Activated B cell treated with CpG ODN at 0.5 μM for 24 hours (primary cell): ENCODE results near the gene ACE. TPM values are rescaled to one million over a fixed set of nuclear protein-coding genes. Genes with fewer than 3 reads are reported as not detected.

ENCODE experiments used
- ATAC-seq: fragments of 200-7000 bp; cut with Tn5 transposase; one replicate; pipeline ENCODE4 v1.10.0; 2021; ENCODE audit warnings: low read depth, mild to moderate bottlenecking, moderate library complexity
- CTCF ChIA-PET: fragments of 350-600 bp; sonication (Branson Sonifier 250); formaldehyde crosslinking; loops from one replicate; lab custom pipeline; 2021; ENCODE audit warnings: antibody characterized with exemption; lab: Charles Lee
- POLR2A ChIA-PET: fragments of 350-600 bp; sonication (Branson Sonifier 250); formaldehyde crosslinking; loops from one replicate; lab custom pipeline; 2021; ENCODE audit warnings: antibody characterized with exemption; lab: Charles Lee
- DNase-seq: peaks from one replicate; pipeline ENCODE4 v3.0.0; 2022
- H3K27ac Mint-ChIP-seq: one replicate; pipeline ENCODE4 v1.8.0; 2020; ENCODE audit warnings: mixed read lengths
- H3K27me3 Mint-ChIP-seq: one replicate; pipeline ENCODE4 v1.8.0; 2021; ENCODE audit warnings: mixed read lengths
- H3K36me3 Mint-ChIP-seq: one replicate; pipeline ENCODE4 v1.8.0; 2021; ENCODE audit warnings: low read depth, mixed read lengths
- H3K4me1 Mint-ChIP-seq: one replicate; pipeline ENCODE4 v1.8.0; 2021; ENCODE audit warnings: mixed read lengths
- H3K4me3 Mint-ChIP-seq: one replicate; pipeline ENCODE4 v1.8.0; 2020; ENCODE audit warnings: mild to moderate bottlenecking, mixed read lengths
- H3K9me3 Mint-ChIP-seq: one replicate; pipeline ENCODE4 v1.8.0; 2020; ENCODE audit warnings: mixed read lengths
- intact Hi-C: fragments of 100-400 bp; cut with micrococcal nuclease; formaldehyde crosslinking; loops from one replicate; pipeline ENCODE4 v1.15.1; 2024
- total RNA-seq: library from RNA; stranded (reverse); gene quantifications from 2 replicates; pipeline ENCODE4 v1.2.3, GENCODE V29; 2022
- TF ChIP-seq, protein P1 (sequence below): fragments of 200-600 bp; IDR thresholded peaks from one replicate; pipeline ENCODE4 v1.8.0; 2022; ENCODE audit warnings: antibody characterized with exemption, mild to moderate bottlenecking

Gene ACE
- total RNA-seq, 1 donor from 2014 or later, result 3.2 TPM

DNA sequence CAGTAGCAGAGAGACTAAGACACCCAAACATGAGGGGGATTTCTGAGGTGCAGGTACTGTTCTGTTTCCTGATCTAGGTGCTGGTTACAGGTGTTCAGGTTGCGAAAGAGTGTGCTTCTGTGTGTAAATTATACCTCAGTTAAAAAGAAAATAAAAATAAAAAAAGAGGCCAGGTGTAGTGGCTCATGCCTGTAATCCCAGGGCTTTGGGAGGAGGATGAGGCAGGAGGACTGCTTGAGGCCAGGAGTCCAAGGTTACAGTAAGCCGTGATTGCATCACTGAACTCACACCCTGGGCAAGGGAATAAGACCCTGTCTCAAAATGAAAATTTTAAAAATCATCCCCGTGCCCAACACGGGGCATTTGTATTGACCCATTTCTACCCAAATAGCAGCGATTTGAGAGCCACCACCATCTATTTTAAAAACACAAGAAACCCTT lies 70.2 kb downstream of the ACE start:
- H3K36me3 Mint-ChIP-seq, result peaks cover 13% of the 10 kb centered on the region
- H3K4me3 Mint-ChIP-seq, result no peak overlapping the region
- H3K27me3 Mint-ChIP-seq, result no peaks in the 10 kb centered on the region
- peaks cover 25% of the 10 kb centered on the region for H3K4me1 Mint-ChIP-seq
- ChIA-PET CTCF (no interaction called here), POLR2A (no interaction called here)
- TF ChIP-seq, protein P1, sequence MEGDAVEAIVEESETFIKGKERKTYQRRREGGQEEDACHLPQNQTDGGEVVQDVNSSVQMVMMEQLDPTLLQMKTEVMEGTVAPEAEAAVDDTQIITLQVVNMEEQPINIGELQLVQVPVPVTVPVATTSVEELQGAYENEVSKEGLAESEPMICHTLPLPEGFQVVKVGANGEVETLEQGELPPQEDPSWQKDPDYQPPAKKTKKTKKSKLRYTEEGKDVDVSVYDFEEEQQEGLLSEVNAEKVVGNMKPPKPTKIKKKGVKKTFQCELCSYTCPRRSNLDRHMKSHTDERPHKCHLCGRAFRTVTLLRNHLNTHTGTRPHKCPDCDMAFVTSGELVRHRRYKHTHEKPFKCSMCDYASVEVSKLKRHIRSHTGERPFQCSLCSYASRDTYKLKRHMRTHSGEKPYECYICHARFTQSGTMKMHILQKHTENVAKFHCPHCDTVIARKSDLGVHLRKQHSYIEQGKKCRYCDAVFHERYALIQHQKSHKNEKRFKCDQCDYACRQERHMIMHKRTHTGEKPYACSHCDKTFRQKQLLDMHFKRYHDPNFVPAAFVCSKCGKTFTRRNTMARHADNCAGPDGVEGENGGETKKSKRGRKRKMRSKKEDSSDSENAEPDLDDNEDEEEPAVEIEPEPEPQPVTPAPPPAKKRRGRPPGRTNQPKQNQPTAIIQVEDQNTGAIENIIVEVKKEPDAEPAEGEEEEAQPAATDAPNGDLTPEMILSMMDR, result no peak
- ATAC-seq (no peak), DNase-seq (no peak)
- no peak overlapping the region for H3K27ac Mint-ChIP-seq
- intact Hi-C loops, result no loop called here
- no peaks in the 10 kb centered on the region for H3K9me3 Mint-ChIP-seq

Other genes with a start within 250 kb of the ACE start
- gene CYB561, start 30.8 kb upstream of the ACE start, total RNA-seq, result 18.9 and 19.9 TPM in 2 replicates
- not detected in 2 replicates for gene KCNH6, start 46.3 kb downstream of the ACE start, total RNA-seq
- gene DCAF7, start 73.4 kb downstream of the ACE start, total RNA-seq, result 91.9 and 103 TPM in 2 replicates
- gene TACO1, start 123.8 kb downstream of the ACE start, total RNA-seq, result 19.1 and 23.5 TPM in 2 replicates
- 32.5 and 32.9 TPM in 2 replicates for gene MAP3K3, start 145.4 kb downstream of the ACE start, total RNA-seq
- gene LIMD2, start 223.1 kb downstream of the ACE start, total RNA-seq, result 404 and 421 TPM in 2 replicates